GM23338 (cell line): ENCODE results near the gene SLC41A3. TPM values are rescaled to one million over a fixed set of nuclear protein-coding genes. Genes with fewer than 3 reads are reported as not detected.

Experiments
- ATAC-seq: fragments of 200-7000 bp; cut with Tn5 transposase; 3 replicates; pipeline ENCODE4 v1.9.1; 2020
- DNase-seq: peaks from one replicate; pipeline ENCODE4 v3.0.0-alpha.2; 2015; ENCODE audit warnings: low spot score
- H2AFZ ChIP-seq: fragments of 200-600 bp; sonication (generic); 2 replicates; pipeline ENCODE4 v1.8.0; 2016; ENCODE audit warnings: antibody characterized with exemption, mild to moderate bottlenecking, moderate library complexity
- H3F3A ChIP-seq: fragments of 200-600 bp; sonication (generic); replicated peaks from 2 replicates; pipeline ENCODE4 v1.8.0; 2017; ENCODE audit warnings: antibody characterized with exemption, mixed run types, low read depth
- H3K27ac ChIP-seq: fragments of 200-600 bp; sonication (generic); 2 replicates; pipeline ENCODE4 v1.6.1; 2016; ENCODE audit warnings: low read depth
- H3K27me3 ChIP-seq: fragments of 200-600 bp; sonication (generic); 2 replicates; pipeline ENCODE4 v1.8.0; 2016; ENCODE audit warnings: mild to moderate bottlenecking, mixed run types, moderate library complexity; ENCODE audit not compliant: insufficient read depth
- H3K36me3 ChIP-seq: fragments of 200-600 bp; sonication (generic); 2 replicates; pipeline ENCODE4 v1.8.0; 2016; ENCODE audit warnings: mild to moderate bottlenecking; ENCODE audit not compliant: insufficient read depth
- H3K4me1 ChIP-seq: fragments of 200-600 bp; sonication (generic); 2 replicates; pipeline ENCODE4 v1.8.0; 2016; ENCODE audit warnings: mild to moderate bottlenecking, moderate library complexity; ENCODE audit not compliant: insufficient read depth
- H3K4me2 ChIP-seq: fragments of 200-600 bp; sonication (generic); 2 replicates; pipeline ENCODE4 v1.7.1; 2017; ENCODE audit warnings: mixed run types
- H3K4me3 ChIP-seq: fragments of 200-600 bp; sonication (generic); 2 replicates; pipeline ENCODE4 v1.6.1; 2016; ENCODE audit warnings: mixed run types
- H3K79me2 ChIP-seq: fragments of 200-600 bp; sonication (generic); replicated peaks from 2 replicates; pipeline ENCODE4 v1.8.0; 2017; ENCODE audit warnings: mild to moderate bottlenecking; ENCODE audit not compliant: insufficient read depth
- H3K9me2 ChIP-seq: fragments of 200-600 bp; sonication (generic); 2 replicates; pipeline ENCODE4 v1.8.0; 2017; ENCODE audit not compliant: insufficient read depth
- H4K20me1 ChIP-seq: fragments of 200-600 bp; sonication (generic); replicated peaks from 2 replicates; pipeline ENCODE4 v1.8.0; 2017; ENCODE audit warnings: mild to moderate bottlenecking; ENCODE audit not compliant: insufficient read depth
- H3K27ac Mint-ChIP-seq: 2 replicates; pipeline ENCODE4 v1.8.0; 2020; ENCODE audit warnings: inconsistent platforms, mild to moderate bottlenecking, moderate library complexity, mixed read lengths
- H3K27me3 Mint-ChIP-seq: 3 replicates; pipeline ENCODE4 v1.8.0; 2022; ENCODE audit warnings: low read depth, mild to moderate bottlenecking, moderate library complexity, mixed read lengths, inconsistent platforms; ENCODE audit not compliant: insufficient read depth, poor library complexity
- H3K36me3 Mint-ChIP-seq: 3 replicates; pipeline ENCODE4 v1.8.0; 2021; ENCODE audit warnings: low read depth, mild to moderate bottlenecking, inconsistent platforms, moderate library complexity, mixed read lengths
- H3K4me1 Mint-ChIP-seq: 3 replicates; pipeline ENCODE4 v1.8.0; 2020; ENCODE audit warnings: mild to moderate bottlenecking, inconsistent platforms, mixed read lengths
- H3K4me3 Mint-ChIP-seq: 3 replicates; pipeline ENCODE4 v1.8.0; 2021; ENCODE audit warnings: moderate library complexity, mild to moderate bottlenecking, inconsistent platforms, mixed read lengths
- H3K9me3 Mint-ChIP-seq: 3 replicates; pipeline ENCODE4 v1.8.0; 2020; ENCODE audit warnings: moderate library complexity, mild to moderate bottlenecking, inconsistent platforms, mixed read lengths
- CREB1 ChIP-seq: fragments of 250-450 bp; sonication (Bioruptor Pico); IDR thresholded peaks from 2 replicates; pipeline ENCODE4 v1.5.0; 2020; ENCODE audit warnings: low read depth, mild to moderate bottlenecking, moderate library complexity
- CTCF ChIP-seq, 2 experiments: fragments of 200-600 bp in 1 of 2; sonication (generic) in 1 of 2; conservative IDR thresholded peaks; 2 replicates each; pipeline versions ENCODE4 v1.5.1 to v1.6.1; 2016 to 2017; ENCODE audit warnings: antibody characterized with exemption in 2 of 2, low read depth in 2 of 2, mild to moderate bottlenecking in 2 of 2, moderate library complexity in 1 of 2
- ETS1 ChIP-seq: IDR thresholded peaks from 2 replicates; pipeline ENCODE4 v1.6.1; 2016; ENCODE audit warnings: antibody characterized with exemption
- EZH2 ChIP-seq: fragments of 200-600 bp; sonication (generic); IDR thresholded peaks from one replicate; pipeline ENCODE4 v1.8.0; 2017; ENCODE audit warnings: antibody characterized with exemption, mild to moderate bottlenecking, low read depth; ENCODE audit not compliant: unreplicated experiment
- EZH2phosphoT487 ChIP-seq: fragments of 200-600 bp; sonication (generic); IDR thresholded peaks from one replicate; pipeline ENCODE4 v1.8.1; 2018; ENCODE audit warnings: antibody characterized with exemption; ENCODE audit not compliant: unreplicated experiment
- JUNB ChIP-seq: IDR thresholded peaks from one replicate; pipeline ENCODE4 v1.6.1; 2016; ENCODE audit warnings: antibody characterized with exemption; ENCODE audit not compliant: unreplicated experiment
- NANOG ChIP-seq: IDR thresholded peaks from 2 replicates; pipeline ENCODE4 v1.6.1; 2016; ENCODE audit warnings: antibody characterized with exemption, borderline replicate concordance
- POLR2AphosphoS5 ChIP-seq: IDR thresholded peaks from 2 replicates; pipeline ENCODE4 v1.6.1; 2016; ENCODE audit warnings: antibody characterized with exemption, low read depth
- REST ChIP-seq: IDR thresholded peaks from one replicate; pipeline ENCODE4 v1.6.1; 2018; ENCODE audit warnings: antibody characterized with exemption; ENCODE audit not compliant: unreplicated experiment
- STAT1 ChIP-seq: IDR thresholded peaks from one replicate; pipeline ENCODE4 v1.6.1; 2016; ENCODE audit warnings: antibody characterized with exemption; ENCODE audit not compliant: unreplicated experiment
- ZNF114 ChIP-seq: fragments of 250-450 bp; sonication (Bioruptor Pico); IDR thresholded peaks from 2 replicates; pipeline ENCODE4 v1.5.0; 2020; ENCODE audit warnings: mild to moderate bottlenecking, moderate library complexity
- ZNF331 ChIP-seq: fragments of 250-450 bp; sonication (Bioruptor Pico); IDR thresholded peaks from 2 replicates; pipeline ENCODE4 v1.5.0; 2020; ENCODE audit warnings: low read depth, mild to moderate bottlenecking, moderate library complexity
- polyA plus RNA-seq: library from polyadenylated mRNA; unstranded; fragments of >200 nt; fragmentation: Nextera tagmentation; extraction: Ambion mirVana; gene quantifications from 2 replicates; pipeline ENCODE4 v1.2.1, GENCODE V29; 2016
- total RNA-seq: library from RNA; depleted of rRNA; stranded (reverse); fragments of >200 nt; shearing (Covaris generic); gene quantifications from 2 replicates; pipeline ENCODE4 v1.2.3, GENCODE V29; 2014

Gene SLC41A3
- total and polyA plus RNA-seq, 2 experiments from 2014 or later, result 12.1 to 29.8 TPM

- Mint-ChIP-seq H3K27ac (no peak overlapping the region), H3K9me3 (no peaks in the 10 kb centered on the region), H3K4me3 (no peak overlapping the region), H3K27me3 (peaks cover 20% of the 10 kb centered on the region), H3K36me3 (peaks cover 2% of the 10 kb centered on the region; the same call in 1 of the 3 replicates), H3K4me1 (peaks cover 39% of the 10 kb centered on the region)
- no peaks in the 10 kb centered on the region for H3K27me3 ChIP-seq
- H3K9me2 ChIP-seq, result peaks cover 10% of the 10 kb centered on the region; the same call in 1 of the 2 replicates
- no peak overlapping the region for H3K4me3 ChIP-seq
- ATAC-seq (no peak), DNase-seq (no peak)
- H3F3A ChIP-seq, result no peaks in the 10 kb centered on the region
- TF ChIP-seq EZH2 (no peak), ETS1 (no peak), JUNB (no peak), CREB1 (no peak), EZH2phosphoT487 (no peak), ZNF331 (no peak), CTCF (conservative IDR thresholded peaks at IDR 0.05; ENCODE audit: low read depth in 2 of 2) (no peak), ZNF114 (CRISPR knock-in tag) (no peak), POLR2AphosphoS5 (no peak)
- no peak overlapping the region for H2AFZ ChIP-seq
- peaks cover 25% of the 10 kb centered on the region for H3K4me1 ChIP-seq
- H3K79me2 ChIP-seq, result no peaks in the 10 kb centered on the region
- H3K36me3 ChIP-seq, result no peaks in the 10 kb centered on the region
- no peak overlapping the region for H3K4me2 ChIP-seq
- no peak overlapping the region for H3K27ac ChIP-seq
- H4K20me1 ChIP-seq, result no peaks in the 10 kb centered on the region
Observed at GRCh38 chr3:126018545-126018944, 65.4 kb downstream of the SLC41A3 start.

- Histone ChIP-seq H3K9me2 (peaks cover 8% of the 10 kb centered on the region; the same call in 1 of the 2 replicates), H3K27ac (no peak overlapping the region), H3K4me1 (peaks cover 21% of the 10 kb centered on the region), H3K79me2 (no peaks in the 10 kb centered on the region), H3K4me3 (no peak overlapping the region), H3K27me3 (no peaks in the 10 kb centered on the region), H2AFZ (no peak overlapping the region), H3K4me2 (no peak overlapping the region), H3K36me3 (no peaks in the 10 kb centered on the region), H4K20me1 (no peaks in the 10 kb centered on the region), H3F3A (no peaks in the 10 kb centered on the region)
- Mint-ChIP-seq H3K27me3 (peaks cover 14% of the 10 kb centered on the region), H3K36me3 (peaks cover 4% of the 10 kb centered on the region; the same call in 1 of the 3 replicates), H3K4me3 (no peak overlapping the region), H3K9me3 (no peaks in the 10 kb centered on the region), H3K27ac (no peak overlapping the region), H3K4me1 (peaks cover 35% of the 10 kb centered on the region)
- no peak for DNase-seq
- no peak for ATAC-seq
- TF ChIP-seq POLR2AphosphoS5 (no peak), EZH2 (no peak), ETS1 (no peak), NANOG (no peak), ZNF114 (CRISPR knock-in tag) (no peak), ZNF331 (no peak), EZH2phosphoT487 (no peak), CTCF (conservative IDR thresholded peaks at IDR 0.05; ENCODE audit: low read depth in 2 of 2) (no peak), CREB1 (no peak), REST (no peak), JUNB (no peak), STAT1 (no peak)
Observed at GRCh38 chr3:126017362-126017761, 66.6 kb downstream of the SLC41A3 start.
